GM12801 (cell line): Measurements from ENCODE around the gene BEND7.

Experiments
- TF ChIP-seq, protein P1 (sequence below): IDR thresholded peaks from one replicate; pipeline ENCODE4 v1.5.1; 2011; ENCODE audit warnings: control low read depth; ENCODE audit not compliant: insufficient read length; ENCODE audit errors: extremely low read depth

BEND7 gene

DNA sequence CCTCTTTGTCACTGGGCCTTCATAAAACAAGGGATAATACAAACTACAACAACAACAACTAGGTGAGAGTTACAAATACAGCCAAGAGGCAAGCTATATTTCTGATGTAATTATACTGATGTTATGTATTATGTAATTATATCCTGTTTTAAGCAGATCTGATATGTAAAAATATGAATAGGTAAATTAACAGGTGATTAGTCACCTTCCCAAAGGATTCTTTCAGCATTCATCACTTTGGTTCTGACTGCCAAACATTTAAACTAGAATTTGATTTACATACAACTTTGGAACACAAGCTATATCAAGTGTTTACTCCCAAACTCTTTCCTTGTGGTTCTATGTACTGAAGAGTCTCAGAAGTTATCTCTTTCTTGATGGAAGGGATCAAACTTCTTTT is 53.7 kb downstream of the BEND7 start:
- TF ChIP-seq, protein P1, sequence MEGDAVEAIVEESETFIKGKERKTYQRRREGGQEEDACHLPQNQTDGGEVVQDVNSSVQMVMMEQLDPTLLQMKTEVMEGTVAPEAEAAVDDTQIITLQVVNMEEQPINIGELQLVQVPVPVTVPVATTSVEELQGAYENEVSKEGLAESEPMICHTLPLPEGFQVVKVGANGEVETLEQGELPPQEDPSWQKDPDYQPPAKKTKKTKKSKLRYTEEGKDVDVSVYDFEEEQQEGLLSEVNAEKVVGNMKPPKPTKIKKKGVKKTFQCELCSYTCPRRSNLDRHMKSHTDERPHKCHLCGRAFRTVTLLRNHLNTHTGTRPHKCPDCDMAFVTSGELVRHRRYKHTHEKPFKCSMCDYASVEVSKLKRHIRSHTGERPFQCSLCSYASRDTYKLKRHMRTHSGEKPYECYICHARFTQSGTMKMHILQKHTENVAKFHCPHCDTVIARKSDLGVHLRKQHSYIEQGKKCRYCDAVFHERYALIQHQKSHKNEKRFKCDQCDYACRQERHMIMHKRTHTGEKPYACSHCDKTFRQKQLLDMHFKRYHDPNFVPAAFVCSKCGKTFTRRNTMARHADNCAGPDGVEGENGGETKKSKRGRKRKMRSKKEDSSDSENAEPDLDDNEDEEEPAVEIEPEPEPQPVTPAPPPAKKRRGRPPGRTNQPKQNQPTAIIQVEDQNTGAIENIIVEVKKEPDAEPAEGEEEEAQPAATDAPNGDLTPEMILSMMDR: no peak

- TF ChIP-seq, protein P1: no peak
These were observed 54.8 kb downstream of the BEND7 start for GRCh38 chr10:13473986-13474385.

- TF ChIP-seq, protein P1: no peak
These were observed 56.5 kb downstream of the BEND7 start for GRCh38 chr10:13472359-13472758.

DNA sequence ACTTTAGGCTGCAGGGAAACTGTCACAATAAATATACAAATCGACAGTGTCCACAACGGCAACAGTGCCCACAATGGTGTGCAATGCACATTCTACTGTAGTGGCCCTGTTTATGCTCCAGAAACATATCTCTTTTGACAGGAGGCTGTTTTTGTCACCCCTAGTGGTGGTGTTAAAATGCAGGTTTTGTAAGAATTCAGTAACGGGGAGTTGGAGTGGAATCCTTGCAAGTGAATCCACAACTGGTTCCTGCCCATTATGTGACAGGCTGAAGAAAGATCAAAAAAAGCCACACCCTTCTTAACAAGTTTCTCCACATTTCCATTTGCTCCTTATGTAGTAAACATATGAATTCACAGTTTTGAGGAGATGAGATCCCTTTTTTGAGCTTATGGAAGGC is 58.5 kb downstream of the BEND7 start:
- TF ChIP-seq, protein P1: no peak

DNA sequence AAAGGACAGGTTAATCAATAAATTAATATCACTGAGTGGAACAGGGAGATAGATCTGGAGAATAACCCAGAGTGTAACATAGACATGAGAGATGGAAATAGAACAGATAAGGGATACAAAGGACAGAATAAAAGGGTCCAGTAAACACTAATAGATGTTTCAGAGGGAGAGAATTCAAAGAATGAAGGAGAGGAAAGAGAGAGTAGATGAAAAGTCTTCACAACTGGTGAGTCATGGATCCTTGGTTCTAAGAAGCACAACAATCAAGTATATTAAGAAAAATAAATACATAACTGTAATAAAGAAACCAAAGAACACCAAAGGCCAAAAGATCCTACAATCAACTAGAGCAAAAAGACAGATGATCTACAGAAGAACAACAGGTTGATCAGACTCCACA is 66.3 kb downstream of the BEND7 start:
- TF ChIP-seq, protein P1: no peak

GRCh38 chr10:13458687-13459012 is 70.2 kb downstream of the BEND7 start:
- TF ChIP-seq, protein P1: no peak

- TF ChIP-seq, protein P1: no peak
These were observed 70.7 kb downstream of the BEND7 start for GRCh38 chr10:13457958-13458686.
